ENCODE data around the gene GFI1B.

- TF ChIP-seq CTCF (IDR thresholded peaks at IDR 0.05) (no peak), POLR2A (IDR thresholded peaks at IDR 0.05) (no peak)
These were observed 24.6 kb downstream of the GFI1B start for GRCh38 chr9:133003071-133003461.
